Measurements from ENCODE around the gene MYO1D. TPM values are rescaled to one million over a fixed set of nuclear protein-coding genes. Genes with fewer than 3 reads are reported as not detected.

Gene MYO1D
- total RNA-seq, 4 donors from 2014 or later, result 70.5 to 92.3 (median 72.7) TPM

DNA sequence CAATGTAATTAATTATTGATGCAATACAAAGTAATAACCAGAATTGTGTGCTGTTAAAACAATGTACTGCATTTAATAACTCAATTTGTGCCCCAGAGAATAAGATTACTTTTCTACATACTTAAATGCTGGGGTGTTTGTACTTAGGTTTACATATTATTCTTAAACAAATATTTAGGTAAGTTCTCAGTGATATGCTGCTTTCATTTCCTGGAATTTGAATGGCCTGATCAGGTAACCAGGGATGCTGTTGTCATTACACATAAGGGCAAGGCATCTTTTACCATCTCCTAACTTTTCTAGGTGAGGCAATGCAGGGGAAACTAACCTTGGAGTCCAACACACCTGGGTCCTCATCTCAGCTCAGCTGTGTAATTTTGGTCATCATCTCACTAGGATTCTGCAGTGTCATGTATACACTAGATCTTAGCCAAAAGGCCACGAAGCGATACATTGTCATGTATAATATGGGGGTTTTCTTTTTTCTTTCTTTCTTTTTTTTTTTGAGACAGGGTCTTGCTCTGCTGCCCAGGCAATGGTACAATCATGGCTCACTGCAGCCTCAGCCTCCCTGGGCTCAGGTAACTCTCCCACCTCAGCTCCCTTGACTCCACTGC, 45.2 kb downstream of the MYO1D start:
- no peak overlapping the region for H3K27ac ChIP-seq
- H3K9me3 ChIP-seq, result no peaks in the 10 kb centered on the region
- no peaks in the 10 kb centered on the region for H3K27me3 ChIP-seq
- H3K4me3 ChIP-seq, result no peak overlapping the region
- no peak for DNase-seq (ENCODE audit: low spot score in 2 of 2)
- H3K36me3 ChIP-seq, result no peaks in the 10 kb centered on the region
- TF ChIP-seq POLR2A (IDR thresholded peaks at IDR 0.05) (no peak), POLR2AphosphoS5 (IDR thresholded peaks at IDR 0.05) (no peak)
- 90% methylated on average over 2 of the region's 2 CpGs for WGBS
- peaks cover 22% of the 10 kb centered on the region for H3K4me1 ChIP-seq

- Histone ChIP-seq H3K27ac (no peak overlapping the region), H3K36me3 (no peaks in the 10 kb centered on the region), H3K9me3 (no peaks in the 10 kb centered on the region), H3K27me3 (no peaks in the 10 kb centered on the region), H3K4me3 (no peak overlapping the region), H3K4me1 (peaks cover 22% of the 10 kb centered on the region)
- DNase-seq (ENCODE audit: low spot score in 2 of 2), result no peak
- no peak for TF ChIP-seq POLR2AphosphoS5 (IDR thresholded peaks at IDR 0.05)
- TF ChIP-seq, protein P1, sequence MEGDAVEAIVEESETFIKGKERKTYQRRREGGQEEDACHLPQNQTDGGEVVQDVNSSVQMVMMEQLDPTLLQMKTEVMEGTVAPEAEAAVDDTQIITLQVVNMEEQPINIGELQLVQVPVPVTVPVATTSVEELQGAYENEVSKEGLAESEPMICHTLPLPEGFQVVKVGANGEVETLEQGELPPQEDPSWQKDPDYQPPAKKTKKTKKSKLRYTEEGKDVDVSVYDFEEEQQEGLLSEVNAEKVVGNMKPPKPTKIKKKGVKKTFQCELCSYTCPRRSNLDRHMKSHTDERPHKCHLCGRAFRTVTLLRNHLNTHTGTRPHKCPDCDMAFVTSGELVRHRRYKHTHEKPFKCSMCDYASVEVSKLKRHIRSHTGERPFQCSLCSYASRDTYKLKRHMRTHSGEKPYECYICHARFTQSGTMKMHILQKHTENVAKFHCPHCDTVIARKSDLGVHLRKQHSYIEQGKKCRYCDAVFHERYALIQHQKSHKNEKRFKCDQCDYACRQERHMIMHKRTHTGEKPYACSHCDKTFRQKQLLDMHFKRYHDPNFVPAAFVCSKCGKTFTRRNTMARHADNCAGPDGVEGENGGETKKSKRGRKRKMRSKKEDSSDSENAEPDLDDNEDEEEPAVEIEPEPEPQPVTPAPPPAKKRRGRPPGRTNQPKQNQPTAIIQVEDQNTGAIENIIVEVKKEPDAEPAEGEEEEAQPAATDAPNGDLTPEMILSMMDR (IDR thresholded peaks at IDR 0.05), result no peak
- TF ChIP-seq POLR2A (IDR thresholded peaks at IDR 0.05), result no peak
- TF ChIP-seq EP300 (IDR thresholded peaks at IDR 0.05), result no peak
- 83% methylated on average over 3 of the region's 3 CpGs for WGBS
Observed at GRCh38 chr17:32831223-32831622, 45.7 kb downstream of the MYO1D start.

DNA sequence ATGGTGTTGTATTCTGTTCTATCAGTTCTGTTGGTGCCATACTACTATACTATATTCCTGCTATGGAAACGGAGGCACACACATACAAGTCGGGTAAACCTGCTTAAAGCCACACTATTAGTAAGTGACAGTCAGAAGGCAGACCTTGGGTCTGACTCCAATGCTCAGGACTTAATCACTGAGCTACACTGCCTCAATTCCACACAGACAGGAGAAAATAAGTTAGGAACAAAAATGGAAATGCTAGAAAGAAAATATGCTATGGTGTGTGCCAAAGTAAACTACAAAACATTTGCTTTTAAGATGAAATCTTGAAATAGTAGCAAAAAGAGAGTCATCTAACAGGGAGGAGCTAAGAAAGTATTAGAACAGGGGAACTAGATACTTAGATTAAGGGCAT, 48.1 kb downstream of the MYO1D start:
- no peak overlapping the region for H3K27ac ChIP-seq
- H3K36me3 ChIP-seq, result no peaks in the 10 kb centered on the region
- no peaks in the 10 kb centered on the region for H3K9me3 ChIP-seq
- no peaks in the 10 kb centered on the region for H3K27me3 ChIP-seq
- H3K4me1 ChIP-seq, result peaks cover 25% of the 10 kb centered on the region
- TF ChIP-seq EP300 (IDR thresholded peaks at IDR 0.05), result no peak
- TF ChIP-seq, protein P1 (IDR thresholded peaks at IDR 0.05), result no peak
- no peak for TF ChIP-seq POLR2AphosphoS5 (IDR thresholded peaks at IDR 0.05)
- TF ChIP-seq POLR2A (IDR thresholded peaks at IDR 0.05), result no peak
- 48% methylated on average over 2 of the region's 2 CpGs for WGBS
- DNase-seq (ENCODE audit: low spot score in 2 of 2), result no peak
- H3K4me3 ChIP-seq, result no peak overlapping the region

- H3K9me3 ChIP-seq, result no peaks in the 10 kb centered on the region
- no peak overlapping the region for H3K27ac ChIP-seq
- H3K4me3 ChIP-seq, result no peak overlapping the region
- H3K4me1 ChIP-seq, result peaks cover 28% of the 10 kb centered on the region
- no peaks in the 10 kb centered on the region for H3K27me3 ChIP-seq
- H3K36me3 ChIP-seq, result no peaks in the 10 kb centered on the region
- TF ChIP-seq EP300 (IDR thresholded peaks at IDR 0.05) (no peak), POLR2A (IDR thresholded peaks at IDR 0.05) (no peak), POLR2AphosphoS5 (IDR thresholded peaks at IDR 0.05) (no peak)
- TF ChIP-seq, protein P1 (IDR thresholded peaks at IDR 0.05), result no peak
- DNase-seq (ENCODE audit: low spot score in 2 of 2), result no peak
Observed at GRCh38 chr17:32827227-32827626, 49.7 kb downstream of the MYO1D start.

- no peak for TF ChIP-seq EP300 (IDR thresholded peaks at IDR 0.05)
- TF ChIP-seq, protein P1 (IDR thresholded peaks at IDR 0.05), result no peak
- no peak for TF ChIP-seq POLR2A (IDR thresholded peaks at IDR 0.05)
- TF ChIP-seq POLR2AphosphoS5 (IDR thresholded peaks at IDR 0.05), result no peak
- Histone ChIP-seq H3K4me1 (peaks cover 28% of the 10 kb centered on the region), H3K36me3 (no peaks in the 10 kb centered on the region), H3K9me3 (no peaks in the 10 kb centered on the region), H3K27me3 (no peaks in the 10 kb centered on the region), H3K27ac (no peak overlapping the region), H3K4me3 (no peak overlapping the region)
- DNase-seq (ENCODE audit: low spot score in 2 of 2), result no peak
Observed at GRCh38 chr17:32826076-32826475, 50.8 kb downstream of the MYO1D start.

GRCh38 chr17:32824334-32824733, 52.6 kb downstream of the MYO1D start:
- H3K27me3 ChIP-seq, result no peaks in the 10 kb centered on the region
- no peak overlapping the region for H3K27ac ChIP-seq
- DNase-seq (ENCODE audit: low spot score in 2 of 2), result no peak
- 94% methylated on average over 3 of the region's 3 CpGs for WGBS
- H3K4me3 ChIP-seq, result no peak overlapping the region
- H3K36me3 ChIP-seq, result no peaks in the 10 kb centered on the region
- no peaks in the 10 kb centered on the region for H3K9me3 ChIP-seq
- TF ChIP-seq POLR2AphosphoS5 (IDR thresholded peaks at IDR 0.05) (no peak), POLR2A (IDR thresholded peaks at IDR 0.05) (no peak), EP300 (IDR thresholded peaks at IDR 0.05) (no peak)
- TF ChIP-seq, protein P1 (IDR thresholded peaks at IDR 0.05), result no peak
- H3K4me1 ChIP-seq, result peaks cover 27% of the 10 kb centered on the region

Measured in suprapubic skin (tissue), 4 donors.